Measurements from ENCODE around the gene ZNF207. TPM values are rescaled to one million over a fixed set of nuclear protein-coding genes. Genes with fewer than 3 reads are reported as not detected.
A peak's percentile ranks its signal among the peaks of the same experiment; 100 is the strongest.
"Not testable (repeated sequence)": the region's sequence is repeated elsewhere in the genome, so short reads cannot be mapped to it uniquely, and the experiment has no call there.

ZNF207 gene
- total and polyA plus RNA-seq, 9 of the 15 experiments (the other 6 are each of a cell fraction or from before 2014, with no cell fraction given), result 123 to 370 (median 250) TPM

DNA sequence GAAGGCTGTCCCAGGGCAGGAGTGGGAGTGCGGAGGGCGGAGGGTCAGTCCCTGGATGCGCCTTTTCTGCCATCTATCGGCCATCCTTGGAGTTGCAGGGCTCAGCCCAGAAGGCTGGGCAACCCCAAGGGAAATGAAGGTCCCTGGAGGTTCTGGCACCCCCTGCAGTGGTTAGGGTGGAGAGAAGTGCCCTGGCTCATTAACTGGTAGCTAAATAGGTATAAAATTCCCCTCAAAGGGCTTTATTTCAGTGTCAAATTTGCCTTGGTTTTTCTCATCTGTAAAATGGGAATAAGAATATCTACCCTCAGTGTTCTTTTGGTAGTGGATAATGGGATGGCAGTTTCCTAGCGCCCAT is 30.4 kb upstream of the ZNF207 start (continued):
- TF ChIP-seq RB1 (IDR thresholded peaks at IDR 0.05; ENCODE audit: low read depth) (peak; percentile 68), ATF7 (IDR thresholded peaks at IDR 0.05) (peak; percentile 26; the same call in 1 of the 2 replicates), XRCC5 (IDR thresholded peaks at IDR 0.05; ENCODE audit: low read depth, low read length) (peak; percentile 49; the same call in 1 of the 2 replicates), CXXC5 (CRISPR knock-in tag; IDR thresholded peaks at IDR 0.05) (peak; percentile 46; the same call in 1 of the 2 replicates), BCOR (IDR thresholded peaks at IDR 0.05) (peak; percentile 81), CC2D1A (IDR thresholded peaks at IDR 0.05) (peak; percentile 76; the same call in 1 of the 2 replicates), SMAD2 (IDR thresholded peaks at IDR 0.05; ENCODE audit: low read depth, low read length) (no peak), RBM25 (IDR thresholded peaks at IDR 0.05; ENCODE audit: low read depth, low read length, severe bottlenecking) (peak; percentile 53), ZBED1 (IDR thresholded peaks at IDR 0.05) (no peak), XRCC4 (IDR thresholded peaks at IDR 0.05; ENCODE audit: extremely low read depth, insufficient read depth, insufficient read length) (no peak)

- H3K79me2 ChIP-seq (ENCODE audit: control insufficient read depth, insufficient read depth, low read length); FAIRE-seq; H3K36me3 ChIP-seq (ENCODE audit: control insufficient read depth, insufficient read depth, low read length); H4K20me1 ChIP-seq (replicated peaks; ENCODE audit: control insufficient read depth, insufficient read depth, low read length); BruUV-seq (replicated peaks); intact Hi-C loops (cut with micrococcal nuclease); DNase-seq (ENCODE audit: extremely low read depth in 1 of 4, low spot score in 3 of 4); H3K9me3 ChIP-seq (replicated peaks; ENCODE audit: control insufficient read depth, insufficient read depth, low read depth, low read length); H3K4me3 ChIP-seq; H2AFZ ChIP-seq (ENCODE audit: low read depth, low read length); H3K27ac ChIP-seq (ENCODE audit: extremely low read depth, low read depth, low read length); H3K9ac ChIP-seq (ENCODE audit: insufficient read depth in 1 of 2, low read depth in 2 of 2, low read length in 2 of 2); H3K4me1 ChIP-seq (replicated peaks in 1 of 2; ENCODE audit: control insufficient read depth in 2 of 2, insufficient read depth in 2 of 2, low read length in 2 of 2); H3K9me1 ChIP-seq (ENCODE audit: control insufficient read depth, insufficient read depth, low read length); ATAC-seq; H3K4me2 ChIP-seq (ENCODE audit: insufficient read depth, low read length); in situ Hi-C loops (cut with MboI): not testable (repeated sequence)
- ChIA-PET CTCF (ENCODE audit: low intra/inter-chr PET ratio) (interaction anchor here (3.3 kb wide), 1 partner anchor 67 kb away, joined by 30 read pairs; no protein-coding TSS in a partner anchor), POLR2A (interaction anchor here (1.4 kb wide), 1 partner anchor 13 kb away, joined by 5 read pairs; no protein-coding TSS in a partner anchor)
- 72% methylated on average over 4 of the region's 6 CpGs for WGBS (ENCODE audit: insufficient coverage, low coverage, missing lambda C conversion rate)
- peaks cover 10 to 11% of the 10 kb centered on the region in 2 experiments; a peak in 4 of 5 replicates for H3K27me3 ChIP-seq (ENCODE audit: control insufficient read depth in 2 of 2, insufficient read depth in 2 of 2, low read length in 2 of 2)
Observed at GRCh38 chr17:32320080-32320479, 29.9 kb upstream of the ZNF207 start.
